Measurements from ENCODE around the gene TMIGD2.
"Not testable (repeated sequence)": the region's sequence is repeated elsewhere in the genome, so short reads cannot be mapped to it uniquely, and the experiment has no call there.

The TMIGD2 gene

GRCh38 chr19:4266253-4267000 lies 35.8 kb downstream of the TMIGD2 start:
- DNase-seq, result no peak

- DNase-seq, result no peak
These were observed 37.4 kb downstream of the TMIGD2 start for GRCh38 chr19:4264812-4265211.

- DNase-seq, result no peak
These were observed 41.5 kb downstream of the TMIGD2 start for GRCh38 chr19:4260613-4261191.

GRCh38 chr19:4258181-4258580 lies 44.0 kb downstream of the TMIGD2 start:
- DNase-seq, result no peak

- DNase-seq, result no peak
These were observed 45.2 kb downstream of the TMIGD2 start for GRCh38 chr19:4257025-4257424.

- DNase-seq, result no peak
These were observed 45.6 kb downstream of the TMIGD2 start for GRCh38 chr19:4256563-4256962.

GRCh38 chr19:4246767-4247593 lies 55.2 kb downstream of the TMIGD2 start, which contains the start of gene YJU2:
Gene YJU2 (plus strand): TSS chr19:4247080. CDS start chr19:4247147, 67 bp downstream.
- peak; percentile 95 to 98 (median 96) for DNase-seq

GRCh38 chr19:4245938-4246337 lies 56.3 kb downstream of the TMIGD2 start:
- DNase-seq, result not testable (repeated sequence)

Data from activated CD4-positive, CD25-positive, alpha-beta regulatory T cell (primary cell).